GF-D8 (cell line): Measurements from ENCODE around the gene GLP2R.

ENCODE experiments used
- DNase-seq: peaks from one replicate; lab custom pipeline; 2025; lab: John Stamatoyannopoulos, UW

Gene GLP2R

GRCh38 chr17:9922012-9922848 lies 96.5 kb downstream of the GLP2R start:
- DNase-seq = no peak

GRCh38 chr17:9924735-9925191 lies 99.0 kb downstream of the GLP2R start:
- peak; percentile 45 for DNase-seq

- no peak for DNase-seq
Observed at GRCh38 chr17:9925457-9925856, 99.7 kb downstream of the GLP2R start.

- DNase-seq = no peak
Observed at GRCh38 chr17:9926150-9926804, 100.6 kb downstream of the GLP2R start.

GRCh38 chr17:9928601-9929333 lies 103.0 kb downstream of the GLP2R start:
- no peak for DNase-seq

DNA sequence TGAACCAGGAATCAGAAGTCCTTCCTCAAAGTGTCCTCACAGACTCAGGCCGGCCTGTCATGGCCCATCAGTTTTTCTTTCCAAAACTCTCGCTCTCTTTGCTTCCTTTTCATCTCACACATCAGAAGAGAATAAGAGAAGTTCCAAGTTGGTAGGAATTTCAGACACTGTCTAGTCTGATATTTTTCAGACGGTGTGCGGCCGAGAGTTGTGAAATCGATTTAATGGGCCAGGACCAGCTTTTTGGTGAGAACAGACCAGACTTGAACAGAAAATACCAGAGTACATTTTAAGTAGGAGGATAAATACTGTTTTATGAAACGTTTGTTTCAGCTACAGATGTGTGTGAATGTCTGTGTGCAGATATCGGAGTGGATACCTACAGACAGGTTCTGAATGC lies 104.1 kb downstream of the GLP2R start:
- DNase-seq = no peak

GRCh38 chr17:9931144-9931741 lies 105.5 kb downstream of the GLP2R start:
- no peak for DNase-seq

DNA sequence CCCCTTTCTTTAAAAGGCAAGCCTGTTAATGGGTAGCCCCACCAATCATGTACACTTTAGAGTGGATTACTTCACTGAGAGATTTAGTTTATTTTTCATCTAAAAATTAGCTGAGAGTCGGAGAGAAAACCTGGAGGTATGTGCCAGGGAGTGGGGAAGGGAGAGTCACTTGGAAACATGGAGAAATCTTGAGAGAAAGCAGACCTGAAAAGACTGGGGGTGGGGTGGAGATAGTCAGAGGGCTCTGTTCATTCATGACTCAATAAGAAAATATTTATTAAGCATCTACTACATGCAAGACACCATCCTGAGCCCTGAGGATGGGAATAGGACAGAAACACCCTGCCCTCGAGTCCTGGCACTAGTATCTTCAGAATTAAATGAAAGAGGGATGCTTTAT lies 106.8 kb downstream of the GLP2R start:
- no peak for DNase-seq

DNA sequence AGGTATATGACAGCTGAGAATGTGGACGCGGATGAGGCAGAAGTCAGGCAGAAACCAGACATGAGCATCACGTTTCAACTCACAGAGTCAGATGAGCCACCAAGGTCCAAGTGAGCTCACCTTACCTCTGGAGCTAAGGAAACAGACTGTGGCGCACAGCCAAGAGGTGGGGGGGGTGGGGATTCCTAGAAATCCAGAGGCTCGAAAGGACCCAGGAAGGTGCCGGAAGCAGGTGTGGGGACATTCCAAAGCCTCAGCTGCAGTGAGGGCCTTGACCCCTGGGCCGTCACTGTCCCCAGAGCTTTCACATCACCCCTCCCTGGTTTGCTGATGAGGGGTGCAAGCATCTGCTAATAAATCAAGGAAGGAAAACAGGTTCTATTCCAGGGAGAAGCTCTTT lies 108.6 kb downstream of the GLP2R start:
- DNase-seq = no peak

DNA sequence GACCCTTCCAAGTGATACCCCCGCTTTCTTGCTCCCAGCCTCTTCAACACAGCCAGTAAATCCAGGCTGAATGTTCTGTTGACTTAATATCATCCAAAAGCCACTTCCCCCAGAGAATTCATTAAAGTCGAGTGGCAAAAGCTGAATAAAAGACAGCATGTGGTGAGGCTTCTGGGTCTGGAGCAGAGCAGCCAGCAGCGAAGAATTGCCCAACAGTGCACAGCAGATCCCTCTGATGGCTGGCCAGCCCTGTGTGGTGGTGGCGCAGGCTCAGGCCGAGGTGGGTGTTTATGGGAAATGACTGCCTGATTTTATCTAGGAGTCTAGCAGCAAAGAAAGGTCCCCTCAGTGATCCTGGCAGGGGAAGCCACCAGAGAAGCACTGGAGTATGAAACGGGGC lies 109.7 kb downstream of the GLP2R start:
- no peak for DNase-seq

- DNase-seq = no peak
Observed at GRCh38 chr17:9936095-9936494, 110.4 kb downstream of the GLP2R start.

GRCh38 chr17:9937241-9937761 lies 111.6 kb downstream of the GLP2R start:
- DNase-seq = no peak

- DNase-seq = no peak
Observed at GRCh38 chr17:9937901-9938300, 112.2 kb downstream of the GLP2R start.

DNA sequence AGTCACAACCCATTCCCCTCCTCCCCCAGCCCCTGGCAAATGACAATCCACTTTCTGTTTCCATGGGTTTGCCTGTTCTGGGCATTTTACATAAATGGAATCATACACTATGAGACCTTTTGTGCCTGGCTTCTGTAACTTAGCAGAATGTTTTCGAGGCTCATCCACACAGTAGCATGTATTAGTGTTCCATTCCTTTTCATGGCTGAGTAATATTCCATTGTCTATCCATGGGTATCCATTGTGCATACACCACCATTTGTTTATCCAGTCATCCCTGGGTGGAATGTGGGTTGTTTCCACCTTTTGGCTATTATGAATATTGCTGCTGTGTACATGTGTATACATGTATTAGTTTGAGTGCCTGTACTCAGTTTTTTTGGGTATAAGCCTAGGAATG lies 113.0 kb downstream of the GLP2R start:
- no peak for DNase-seq

GRCh38 chr17:9940841-9941240 lies 115.1 kb downstream of the GLP2R start:
- DNase-seq = no peak

DNA sequence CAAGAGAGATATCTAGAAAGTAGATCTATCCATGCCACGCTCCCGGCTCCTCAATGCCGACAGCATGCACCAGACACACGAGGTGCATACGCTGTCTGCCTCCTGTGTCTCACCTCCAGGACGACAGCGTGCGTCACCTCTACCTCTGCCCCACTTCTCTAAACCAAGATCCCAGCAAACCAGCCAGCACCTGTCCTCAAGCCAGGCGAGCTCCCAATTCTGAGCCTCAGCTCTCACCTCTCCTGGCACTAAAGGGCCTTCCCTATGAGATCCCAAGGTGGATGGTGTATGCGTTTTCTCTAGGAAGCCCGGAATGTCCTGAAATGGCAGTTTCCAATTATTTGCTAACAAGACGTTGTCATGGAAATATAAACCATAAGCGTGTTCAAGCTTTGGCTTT lies 115.6 kb downstream of the GLP2R start:
- DNase-seq = no peak
